K562 (cell line): ENCODE measurements around the gene PGBD1. TPM values are rescaled to one million over a fixed set of nuclear protein-coding genes. Genes with fewer than 3 reads are reported as not detected.
A peak's percentile ranks its signal among the peaks of the same experiment; 100 is the strongest.

Experiments used
- BRF1 ChIP-seq: IDR thresholded peaks from 3 replicates; pipeline ENCODE4 v1.6.1; 2011; ENCODE audit warnings: borderline replicate concordance, mild to moderate bottlenecking; ENCODE audit not compliant: insufficient read length; ENCODE audit errors: extremely low read depth
- C11orf30 ChIP-seq: fragments of 450-650 bp; IDR thresholded peaks from 2 replicates; pipeline ENCODE4 v1.6.1; 2016; ENCODE audit warnings: low read depth, mild to moderate bottlenecking
- CBX5 ChIP-seq: IDR thresholded peaks from 2 replicates; pipeline ENCODE4 v1.6.1; 2014; ENCODE audit warnings: low read depth, borderline replicate concordance
- CHD7 ChIP-seq: fragments of 200-600 bp; sonication (generic); IDR thresholded peaks from one replicate; pipeline ENCODE4 v1.6.1; 2012; ENCODE audit warnings: mild to moderate bottlenecking, low read depth, low read length, inconsistent platforms
- DDX20 ChIP-seq: fragments of 450-650 bp; IDR thresholded peaks from 2 replicates; pipeline ENCODE4 v1.6.1; 2016; ENCODE audit warnings: missing genetic modification characterization, low read depth, mild to moderate bottlenecking, missing compliant biosample characterization, moderate library complexity
- DNMT1 ChIP-seq: fragments of 450-650 bp; IDR thresholded peaks from 2 replicates; pipeline ENCODE4 v1.6.1; 2016; ENCODE audit warnings: antibody characterized with exemption, mild to moderate bottlenecking
- ELF2 ChIP-seq: fragments of 250-450 bp; sonication (Bioruptor Pico); IDR thresholded peaks from 2 replicates; pipeline ENCODE4 v1.5.0; 2021; ENCODE audit warnings: mild to moderate bottlenecking
- GATA2 ChIP-seq: sonication (generic); formaldehyde crosslinking; IDR thresholded peaks from 2 replicates; pipeline ENCODE4 v1.4.0; 2020; ENCODE audit warnings: mild to moderate bottlenecking, missing genetic modification reagents
- MEF2A ChIP-seq: IDR thresholded peaks from 2 replicates; pipeline ENCODE4 v1.6.1; 2011; ENCODE audit warnings: low read depth, mild to moderate bottlenecking, low read length, moderate library complexity; ENCODE audit not compliant: control insufficient read depth
- MEIS2 ChIP-seq: fragments of 450-650 bp; IDR thresholded peaks from 2 replicates; pipeline ENCODE4 v1.6.1; 2014; ENCODE audit warnings: mild to moderate bottlenecking; ENCODE audit not compliant: partially characterized antibody
- PPARD ChIP-seq: fragments of 250-450 bp; sonication (Bioruptor Pico); IDR thresholded peaks from 2 replicates; pipeline ENCODE4 v1.8.0; 2022; ENCODE audit warnings: inconsistent platforms, mild to moderate bottlenecking, moderate library complexity
- PURB ChIP-seq: sonication (generic); formaldehyde crosslinking; IDR thresholded peaks from 2 replicates; pipeline ENCODE4 v1.9.0; 2021; ENCODE audit warnings: low read depth, mild to moderate bottlenecking, missing genetic modification reagents
- RNF2 ChIP-seq: sonication (generic); IDR thresholded peaks from 2 replicates; pipeline ENCODE4 v1.6.1; 2016
- SRSF3 ChIP-seq: fragments of 200-400 bp; formaldehyde crosslinking; IDR thresholded peaks from 2 replicates; pipeline ENCODE4 v1.6.1; 2016; ENCODE audit warnings: mild to moderate bottlenecking, low read length, moderate library complexity; ENCODE audit not compliant: insufficient read depth
- TAF1 ChIP-seq: IDR thresholded peaks from 2 replicates; pipeline ENCODE4 v1.6.1; 2011; ENCODE audit warnings: mild to moderate bottlenecking, low read length, moderate library complexity; ENCODE audit not compliant: insufficient read depth, control insufficient read depth, severe bottlenecking; ENCODE audit errors: extremely low read depth
- TCFL5 ChIP-seq: fragments of 250-450 bp; sonication (Bioruptor Pico); conservative IDR thresholded peaks from 2 replicates; pipeline ENCODE4 v1.6.1; 2021; ENCODE audit warnings: mild to moderate bottlenecking, moderate library complexity, matching md5 sums
- ZFP36 ChIP-seq: fragments of 150-350 bp; IDR thresholded peaks from 2 replicates; pipeline ENCODE4 v1.6.1; 2018; ENCODE audit warnings: low read length, low read depth; ENCODE audit not compliant: partially characterized antibody
- ZNF316 ChIP-seq: fragments of 450-650 bp; IDR thresholded peaks from 2 replicates; pipeline ENCODE4 v1.6.1; 2016
- ZNF41 ChIP-seq: fragments of 250-450 bp; sonication (Bioruptor Pico); conservative IDR thresholded peaks from 2 replicates; pipeline ENCODE4 v1.4.0; 2020; ENCODE audit warnings: mild to moderate bottlenecking
- ZNF436 ChIP-seq: fragments of 250-450, 450-650 bp; sonication (Bioruptor Pico); formaldehyde crosslinking; IDR thresholded peaks from 2 replicates; pipeline ENCODE4 v1.7.0; 2020; ENCODE audit warnings: mild to moderate bottlenecking
- polyA plus RNA-seq, 8 experiments: library from polyadenylated mRNA; depleted of rRNA in 4 of 8; stranded (reverse) in 5 of 8; unstranded in 3 of 8; fragments of >200 nt; fragmentation: Nextera tagmentation in 2 of 8; fragmentation: Illumina TruSeq in 1 of 8; extraction: Ambion mirVana in 2 of 8; extraction: Trizol in 1 of 8; gene quantifications; 2 replicates each; pipeline versions ENCODE4 v1.2.1 to v1.2.3, GENCODE V29; 2011 to 2014; ENCODE audit warnings: inconsistent platforms in 1 of 8, missing spikeins in 1 of 8
- total RNA-seq, 7 experiments: library from RNA; depleted of rRNA in 6 of 7; stranded (reverse); fragments of >200 nt in 6 of 7; fragmentation: Illumina TruSeq in 2 of 7; extraction: Trizol in 2 of 7; gene quantifications; 2 replicates each; pipeline versions ENCODE4 v1.2.1 to v1.2.3, GENCODE V29; 2011 to 2021; ENCODE audit warnings: low replicate concordance in 1 of 7

PGBD1 gene
- total and polyA plus RNA-seq, 9 of the 15 experiments (the other 6 are each of a cell fraction or from before 2014, with no cell fraction given): 3.3 to 9.0 (median 7.3) TPM

GRCh38 chr6:28351493-28351925, 70.1 kb downstream of the PGBD1 start (continued):
- TF ChIP-seq DNMT1 (peak; percentile 98; the same call in 1 of the 2 replicates), MEF2A (no peak), ELF2 (CRISPR knock-in tag) (no peak), SRSF3 (no peak), PPARD (CRISPR knock-in tag) (no peak), ZFP36 (no peak), TCFL5 (no peak), C11orf30 (peak; percentile 92), CBX5 (no peak), ZNF316 (peak; percentile 94), ZNF436 (CRISPR knock-in tag) (no peak), ZNF41 (CRISPR knock-in tag) (no peak), BRF1 (no peak), RNF2 (no peak), DDX20 (no peak), GATA2 (CRISPR knock-in tag) (no peak), TAF1 (no peak), MEIS2 (no peak), CHD7 (no peak), PURB (CRISPR knock-in tag) (no peak)
